ENCODE data around the gene TLR10. TPM values are rescaled to one million over a fixed set of nuclear protein-coding genes. Genes with fewer than 3 reads are reported as not detected.

The TLR10 gene, protein sequence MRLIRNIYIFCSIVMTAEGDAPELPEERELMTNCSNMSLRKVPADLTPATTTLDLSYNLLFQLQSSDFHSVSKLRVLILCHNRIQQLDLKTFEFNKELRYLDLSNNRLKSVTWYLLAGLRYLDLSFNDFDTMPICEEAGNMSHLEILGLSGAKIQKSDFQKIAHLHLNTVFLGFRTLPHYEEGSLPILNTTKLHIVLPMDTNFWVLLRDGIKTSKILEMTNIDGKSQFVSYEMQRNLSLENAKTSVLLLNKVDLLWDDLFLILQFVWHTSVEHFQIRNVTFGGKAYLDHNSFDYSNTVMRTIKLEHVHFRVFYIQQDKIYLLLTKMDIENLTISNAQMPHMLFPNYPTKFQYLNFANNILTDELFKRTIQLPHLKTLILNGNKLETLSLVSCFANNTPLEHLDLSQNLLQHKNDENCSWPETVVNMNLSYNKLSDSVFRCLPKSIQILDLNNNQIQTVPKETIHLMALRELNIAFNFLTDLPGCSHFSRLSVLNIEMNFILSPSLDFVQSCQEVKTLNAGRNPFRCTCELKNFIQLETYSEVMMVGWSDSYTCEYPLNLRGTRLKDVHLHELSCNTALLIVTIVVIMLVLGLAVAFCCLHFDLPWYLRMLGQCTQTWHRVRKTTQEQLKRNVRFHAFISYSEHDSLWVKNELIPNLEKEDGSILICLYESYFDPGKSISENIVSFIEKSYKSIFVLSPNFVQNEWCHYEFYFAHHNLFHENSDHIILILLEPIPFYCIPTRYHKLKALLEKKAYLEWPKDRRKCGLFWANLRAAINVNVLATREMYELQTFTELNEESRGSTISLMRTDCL
- not detected for polyA plus RNA-seq (2013, experiment 1 of 2)
- polyA plus RNA-seq (2013, experiment 2 of 2): 0.01 TPM

DNA sequence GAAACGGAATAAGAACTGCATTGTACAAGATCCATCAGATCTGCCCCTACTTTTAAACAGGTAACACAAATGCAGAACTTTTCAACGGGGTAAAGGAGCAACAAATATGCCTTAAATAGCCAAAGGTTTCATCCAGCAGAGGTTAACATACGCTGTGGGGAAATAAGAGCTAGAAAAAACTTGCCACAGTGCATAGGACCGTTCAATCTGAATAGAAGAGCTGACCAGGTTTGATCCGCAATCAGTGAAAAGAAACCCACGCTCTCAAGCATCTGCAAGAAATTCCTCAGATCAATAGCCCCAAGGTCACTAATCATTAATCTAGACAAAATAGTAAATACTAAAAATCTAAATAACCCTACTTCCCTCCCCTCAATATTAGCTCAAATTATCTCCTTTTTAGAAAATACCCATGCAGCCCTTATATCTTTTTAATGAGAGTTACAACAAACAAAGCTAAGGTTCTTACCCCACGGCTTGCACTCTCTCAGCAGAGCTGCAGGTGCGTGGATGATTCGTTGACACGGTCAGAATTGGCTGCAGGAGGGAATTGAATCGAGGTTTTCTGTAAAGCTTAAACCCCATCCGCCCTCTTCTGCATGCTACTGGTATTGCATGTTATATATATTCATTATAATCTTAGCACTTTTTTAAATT lies at the start of gene TLR10:
Gene TLR10 (minus strand): TSS at position 539 of the 657 bp plus-strand sequence. CDS start 7,400 bp downstream, outside the sequence.
- DNase-seq: peak; percentile 43
- no CpG with 5 or more reads among the region's 12 CpGs for WGBS (ENCODE audit: extremely low coverage, insufficient coverage, low lambda C conversion rate)
- H3K79me1 ChIP-seq (ENCODE audit: low read length): no peaks in the 10 kb centered on the region
- H2BK15ac ChIP-seq (replicated peaks; ENCODE audit: low read depth): no peak within 1 kb of the TSS
- no peak within 1 kb of the TSS for H3K27ac ChIP-seq (ENCODE audit: low read depth, low read length)
- no peak within 1 kb of the TSS for H3K4me3 ChIP-seq (ENCODE audit: low read length)
- H3K4me1 ChIP-seq (ENCODE audit: control insufficient read depth, low read depth, low read length): no peaks in the 10 kb centered on the region
- H2BK120ac ChIP-seq (ENCODE audit: low read depth, low read length): no peak within 1 kb of the TSS
- no peak within 1 kb of the TSS for H3K56ac ChIP-seq (ENCODE audit: low read length)
- no peak within 1 kb of the TSS for H3K4ac ChIP-seq (ENCODE audit: low read depth, low read length)
- no peak within 1 kb of the TSS for H2BK5ac ChIP-seq (ENCODE audit: low read length)
- no peak within 1 kb of the TSS for H3K18ac ChIP-seq (ENCODE audit: low read length)
- no peak within 1 kb of the TSS for H3K23ac ChIP-seq (ENCODE audit: low read length)
- no peak within 1 kb of the TSS for H2AK5ac ChIP-seq (ENCODE audit: low read length)
- H4K5ac ChIP-seq (ENCODE audit: low read length): no peak within 1 kb of the TSS
- H3K79me2 ChIP-seq (ENCODE audit: control insufficient read depth, insufficient read depth, low read length): no peaks in the 10 kb centered on the region
- no peak within 1 kb of the TSS for H3K9ac ChIP-seq (ENCODE audit: low read length)
- no peak within 1 kb of the TSS for H4K8ac ChIP-seq (ENCODE audit: low read depth, low read length)
- no peak within 1 kb of the TSS for H3K4me2 ChIP-seq (ENCODE audit: low read length)
- H3K27me3 ChIP-seq (ENCODE audit: insufficient read depth, low read length, poor library complexity): no peaks in the 10 kb centered on the region
- no peaks in the 10 kb centered on the region for H3K36me3 ChIP-seq (ENCODE audit: control insufficient read depth, insufficient read depth, low read length)

DNA sequence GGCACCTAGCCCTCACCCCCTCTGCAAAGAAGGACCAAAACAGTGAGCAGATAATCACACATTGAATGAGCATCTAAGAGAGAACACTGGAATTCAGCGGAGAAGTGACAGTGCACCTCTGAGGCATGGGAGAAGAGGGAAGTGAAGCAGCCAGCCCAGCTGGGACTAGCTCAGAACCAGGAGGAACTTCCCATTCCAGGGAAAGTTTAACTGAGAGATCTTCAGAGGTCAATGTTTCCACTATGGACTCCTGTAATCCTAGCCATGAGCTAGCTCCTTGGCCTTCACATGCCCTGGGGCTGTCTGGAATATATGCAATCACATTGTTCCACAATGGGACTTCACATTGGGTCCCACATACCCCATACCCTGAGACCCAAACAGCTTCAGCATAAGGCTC lies 49.4 kb upstream of the TLR10 start:
- H3K27ac ChIP-seq (ENCODE audit: low read depth, low read length): no peak overlapping the region
- H3K18ac ChIP-seq (ENCODE audit: low read length): no peak overlapping the region
- no peak overlapping the region for H2BK5ac ChIP-seq (ENCODE audit: low read length)
- WGBS (ENCODE audit: extremely low coverage, insufficient coverage, low lambda C conversion rate): no CpG with 5 or more reads among the region's 1 CpG
- DNase-seq: no peak
- H4K8ac ChIP-seq (ENCODE audit: low read depth, low read length): no peak overlapping the region
- no peaks in the 10 kb centered on the region for H3K79me1 ChIP-seq (ENCODE audit: low read length)
- no peaks in the 10 kb centered on the region for H3K79me2 ChIP-seq (ENCODE audit: control insufficient read depth, insufficient read depth, low read length)
- H3K23ac ChIP-seq (ENCODE audit: low read length): no peak overlapping the region
- H3K4ac ChIP-seq (ENCODE audit: low read depth, low read length): no peak overlapping the region
- H3K56ac ChIP-seq (ENCODE audit: low read length): no peak overlapping the region
- no peak overlapping the region for H3K4me2 ChIP-seq (ENCODE audit: low read length)
- no peak overlapping the region for H2AK5ac ChIP-seq (ENCODE audit: low read length)
- no peaks in the 10 kb centered on the region for H3K27me3 ChIP-seq (ENCODE audit: insufficient read depth, low read length, poor library complexity)
- no peak overlapping the region for H2BK15ac ChIP-seq (replicated peaks; ENCODE audit: low read depth)
- H3K4me1 ChIP-seq (ENCODE audit: control insufficient read depth, low read depth, low read length): no peaks in the 10 kb centered on the region
- H2BK120ac ChIP-seq (ENCODE audit: low read depth, low read length): no peak overlapping the region
- no peak overlapping the region for H3K9ac ChIP-seq (ENCODE audit: low read length)
- no peaks in the 10 kb centered on the region for H3K36me3 ChIP-seq (ENCODE audit: control insufficient read depth, insufficient read depth, low read length)
- no peak overlapping the region for H3K4me3 ChIP-seq (ENCODE audit: low read length)
- no peak overlapping the region for H4K5ac ChIP-seq (ENCODE audit: low read length)

DNA sequence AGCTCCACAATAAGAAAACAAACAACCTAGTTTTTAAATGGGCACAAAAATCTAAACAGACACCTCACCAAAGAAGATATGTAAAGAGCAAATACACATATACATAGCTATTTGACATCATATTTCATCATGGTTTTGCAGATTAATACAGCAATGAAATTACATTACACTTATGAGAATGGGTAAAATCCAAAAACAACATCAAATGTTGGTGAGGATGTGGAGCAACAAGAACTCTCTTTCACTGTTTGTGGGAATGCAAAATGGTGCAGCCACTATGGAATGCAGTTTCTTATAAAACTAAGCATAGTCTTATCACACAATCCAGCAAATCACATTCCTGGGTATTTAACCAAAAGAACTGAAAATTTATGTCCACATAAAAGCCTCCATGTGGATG lies 48.9 kb upstream of the TLR10 start:
- H3K27me3 ChIP-seq (ENCODE audit: insufficient read depth, low read length, poor library complexity): no peaks in the 10 kb centered on the region
- H4K5ac ChIP-seq (ENCODE audit: low read length): no peak overlapping the region
- H2BK120ac ChIP-seq (ENCODE audit: low read depth, low read length): no peak overlapping the region
- no peak overlapping the region for H3K56ac ChIP-seq (ENCODE audit: low read length)
- H3K18ac ChIP-seq (ENCODE audit: low read length): no peak overlapping the region
- H3K36me3 ChIP-seq (ENCODE audit: control insufficient read depth, insufficient read depth, low read length): no peaks in the 10 kb centered on the region
- no peaks in the 10 kb centered on the region for H3K79me2 ChIP-seq (ENCODE audit: control insufficient read depth, insufficient read depth, low read length)
- no peak overlapping the region for H2BK15ac ChIP-seq (replicated peaks; ENCODE audit: low read depth)
- H3K4ac ChIP-seq (ENCODE audit: low read depth, low read length): no peak overlapping the region
- no peak overlapping the region for H2AK5ac ChIP-seq (ENCODE audit: low read length)
- no peaks in the 10 kb centered on the region for H3K79me1 ChIP-seq (ENCODE audit: low read length)
- H3K23ac ChIP-seq (ENCODE audit: low read length): no peak overlapping the region
- no peak overlapping the region for H3K4me2 ChIP-seq (ENCODE audit: low read length)
- H3K4me3 ChIP-seq (ENCODE audit: low read length): no peak overlapping the region
- no peak overlapping the region for H2BK5ac ChIP-seq (ENCODE audit: low read length)
- no peak overlapping the region for H3K9ac ChIP-seq (ENCODE audit: low read length)
- no peak overlapping the region for H3K27ac ChIP-seq (ENCODE audit: low read depth, low read length)
- no peak overlapping the region for H4K8ac ChIP-seq (ENCODE audit: low read depth, low read length)
- DNase-seq: no peak
- no peaks in the 10 kb centered on the region for H3K4me1 ChIP-seq (ENCODE audit: control insufficient read depth, low read depth, low read length)

DNA sequence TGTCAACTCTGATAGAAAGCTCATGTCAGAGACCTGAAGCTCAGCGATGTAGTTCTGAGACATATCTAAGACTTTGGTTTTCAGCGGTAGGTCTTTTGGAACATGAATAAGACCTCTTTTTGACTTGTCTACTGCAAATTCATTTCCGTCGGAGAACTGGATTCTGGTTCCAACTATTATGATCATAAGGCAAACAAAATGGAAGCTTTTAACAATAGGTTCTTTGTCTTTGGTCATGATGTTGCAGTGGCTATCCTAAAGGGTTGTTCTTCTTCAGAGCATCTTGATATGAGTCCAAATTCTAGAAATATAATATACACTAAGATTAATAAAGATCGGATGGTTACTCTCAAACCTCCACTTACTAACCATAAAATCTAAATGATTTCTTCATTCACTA lies 46.4 kb upstream of the TLR10 start:
- Histone ChIP-seq H4K8ac (ENCODE audit: low read depth, low read length) (no peak overlapping the region), H3K9ac (ENCODE audit: low read length) (no peak overlapping the region), H3K23ac (ENCODE audit: low read length) (no peak overlapping the region), H3K27me3 (ENCODE audit: insufficient read depth, low read length, poor library complexity) (no peaks in the 10 kb centered on the region), H3K4ac (ENCODE audit: low read depth, low read length) (no peak overlapping the region), H3K36me3 (ENCODE audit: control insufficient read depth, insufficient read depth, low read length) (no peaks in the 10 kb centered on the region), H3K79me2 (ENCODE audit: control insufficient read depth, insufficient read depth, low read length) (no peaks in the 10 kb centered on the region), H3K27ac (ENCODE audit: low read depth, low read length) (no peak overlapping the region), H3K18ac (ENCODE audit: low read length) (no peak overlapping the region), H3K4me1 (ENCODE audit: control insufficient read depth, low read depth, low read length) (no peaks in the 10 kb centered on the region), H2BK120ac (ENCODE audit: low read depth, low read length) (no peak overlapping the region), H2BK5ac (ENCODE audit: low read length) (no peak overlapping the region), H3K4me3 (ENCODE audit: low read length) (no peak overlapping the region), H3K56ac (ENCODE audit: low read length) (no peak overlapping the region), H2BK15ac (replicated peaks; ENCODE audit: low read depth) (no peak overlapping the region), H2AK5ac (ENCODE audit: low read length) (no peak overlapping the region), H4K5ac (ENCODE audit: low read length) (no peak overlapping the region), H3K4me2 (ENCODE audit: low read length) (no peak overlapping the region), H3K79me1 (ENCODE audit: low read length) (no peaks in the 10 kb centered on the region)
- DNase-seq: no peak
- no CpG with 5 or more reads among the region's 5 CpGs for WGBS (ENCODE audit: extremely low coverage, insufficient coverage, low lambda C conversion rate)

DNA sequence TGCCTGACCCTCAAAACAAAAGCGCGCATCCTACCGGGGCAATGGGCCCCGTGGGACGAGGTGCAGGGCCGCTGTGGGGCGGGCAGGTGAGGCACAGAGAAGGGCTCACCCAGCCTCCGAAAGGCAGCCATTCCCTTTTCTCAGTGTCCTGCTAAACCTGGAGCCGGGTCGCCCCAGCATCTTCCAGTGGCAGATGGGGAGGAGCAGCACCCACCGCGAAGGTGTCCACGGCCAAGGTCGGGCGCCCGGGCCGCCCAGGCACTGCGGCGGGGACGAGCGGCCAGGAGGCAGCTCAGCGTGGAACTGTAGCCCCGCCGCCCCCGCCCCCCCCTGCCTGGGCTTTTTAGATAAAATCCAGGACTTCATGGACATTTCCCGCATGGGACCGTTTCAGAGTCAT lies 41.0 kb upstream of the TLR10 start:
- no peak overlapping the region for H3K23ac ChIP-seq (ENCODE audit: low read length)
- no peak overlapping the region for H2AK5ac ChIP-seq (ENCODE audit: low read length)
- H3K4me3 ChIP-seq (ENCODE audit: low read length): no peak overlapping the region
- H3K4ac ChIP-seq (ENCODE audit: low read depth, low read length): no peak overlapping the region
- H3K4me1 ChIP-seq (ENCODE audit: control insufficient read depth, low read depth, low read length): no peaks in the 10 kb centered on the region
- H3K36me3 ChIP-seq (ENCODE audit: control insufficient read depth, insufficient read depth, low read length): no peaks in the 10 kb centered on the region
- H3K56ac ChIP-seq (ENCODE audit: low read length): no peak overlapping the region
- no CpG with 5 or more reads among the region's 27 CpGs for WGBS (ENCODE audit: extremely low coverage, insufficient coverage, low lambda C conversion rate)
- H3K27ac ChIP-seq (ENCODE audit: low read depth, low read length): no peak overlapping the region
- no peak for DNase-seq
- no peak overlapping the region for H4K5ac ChIP-seq (ENCODE audit: low read length)
- no peaks in the 10 kb centered on the region for H3K79me1 ChIP-seq (ENCODE audit: low read length)
- no peak overlapping the region for H3K4me2 ChIP-seq (ENCODE audit: low read length)
- no peak overlapping the region for H3K18ac ChIP-seq (ENCODE audit: low read length)
- H3K27me3 ChIP-seq (ENCODE audit: insufficient read depth, low read length, poor library complexity): no peaks in the 10 kb centered on the region
- no peak overlapping the region for H3K9ac ChIP-seq (ENCODE audit: low read length)
- H2BK120ac ChIP-seq (ENCODE audit: low read depth, low read length): no peak overlapping the region
- H3K79me2 ChIP-seq (ENCODE audit: control insufficient read depth, insufficient read depth, low read length): no peaks in the 10 kb centered on the region
- no peak overlapping the region for H2BK15ac ChIP-seq (replicated peaks; ENCODE audit: low read depth)
- H2BK5ac ChIP-seq (ENCODE audit: low read length): no peak overlapping the region
- no peak overlapping the region for H4K8ac ChIP-seq (ENCODE audit: low read depth, low read length)

Data from mesendoderm (in vitro differentiated cells).